Measurements from ENCODE around the gene LUZP2. TPM values are rescaled to one million over a fixed set of nuclear protein-coding genes. Genes with fewer than 3 reads are reported as not detected.

The LUZP2 gene
- polyA plus RNA-seq, 1 donor (not counting 4 experiments of a cell fraction or from before 2014, with no cell fraction given), result 0.08 TPM

GRCh38 chr11:24842308-24842707 is 345.5 kb downstream of the LUZP2 start:
- Histone ChIP-seq H2AFZ (ENCODE audit: control insufficient read depth, low read length) (no peak overlapping the region), H3K9me1 (ENCODE audit: control insufficient read depth, extremely low read depth, insufficient read depth, low read length) (no peaks in the 10 kb centered on the region), H3K4me1 (ENCODE audit: control insufficient read depth, extremely low read depth, insufficient read depth, low read length) (no peaks in the 10 kb centered on the region), H3K27me3 (ENCODE audit: control insufficient read depth, extremely low read depth, insufficient read depth, low read length) (no peaks in the 10 kb centered on the region), H3K36me3 (ENCODE audit: control insufficient read depth in 2 of 2, extremely low read depth in 1 of 2, insufficient read depth in 2 of 2, low read length in 2 of 2) (no peaks in the 10 kb centered on the region), H3K9ac (ENCODE audit: control insufficient read depth, extremely low read depth, insufficient read depth, low read length) (no peak overlapping the region), H3K27ac (ENCODE audit: control insufficient read depth, insufficient read depth, low read length) (no peak overlapping the region), H3K4me3 (ENCODE audit: control insufficient read depth in 2 of 3, extremely low read depth in 1 of 3, insufficient read depth in 2 of 3, low read depth in 1 of 3, low read length in 3 of 3) (no peak overlapping the region), H3K79me2 (ENCODE audit: control insufficient read depth, insufficient read depth, low read length) (no peaks in the 10 kb centered on the region), H3K9me3 (ENCODE audit: control insufficient read depth, low read depth, low read length) (no peaks in the 10 kb centered on the region), H3K4me2 (ENCODE audit: control insufficient read depth, extremely low read depth, insufficient read depth, low read depth, low read length) (no peak overlapping the region), H4K20me1 (ENCODE audit: control insufficient read depth, extremely low read depth, insufficient read depth, low read length) (no peaks in the 10 kb centered on the region)
- FAIRE-seq, result no peak
- dilution Hi-C loops (cut with MboI; ENCODE audit: extremely low pct_ligation_motif_present, low sequenced_read_pairs), result no loop called here
- no peak for TF ChIP-seq EZH2 (IDR thresholded peaks at IDR 0.05; ENCODE audit: low read length)
- DNase-seq (ENCODE audit: low read depth, low spot score), result no peak

GRCh38 chr11:24844406-24844805 is 347.6 kb downstream of the LUZP2 start:
- Histone ChIP-seq H3K27ac (ENCODE audit: control insufficient read depth, insufficient read depth, low read length) (no peak overlapping the region), H2AFZ (ENCODE audit: control insufficient read depth, low read length) (no peak overlapping the region), H3K4me3 (ENCODE audit: control insufficient read depth in 2 of 3, extremely low read depth in 1 of 3, insufficient read depth in 2 of 3, low read depth in 1 of 3, low read length in 3 of 3) (no peak overlapping the region), H3K79me2 (ENCODE audit: control insufficient read depth, insufficient read depth, low read length) (no peaks in the 10 kb centered on the region), H4K20me1 (ENCODE audit: control insufficient read depth, extremely low read depth, insufficient read depth, low read length) (no peaks in the 10 kb centered on the region), H3K4me2 (ENCODE audit: control insufficient read depth, extremely low read depth, insufficient read depth, low read depth, low read length) (no peak overlapping the region), H3K9ac (ENCODE audit: control insufficient read depth, extremely low read depth, insufficient read depth, low read length) (no peak overlapping the region), H3K9me3 (ENCODE audit: control insufficient read depth, low read depth, low read length) (no peaks in the 10 kb centered on the region), H3K27me3 (ENCODE audit: control insufficient read depth, extremely low read depth, insufficient read depth, low read length) (no peaks in the 10 kb centered on the region), H3K4me1 (ENCODE audit: control insufficient read depth, extremely low read depth, insufficient read depth, low read length) (no peaks in the 10 kb centered on the region), H3K9me1 (ENCODE audit: control insufficient read depth, extremely low read depth, insufficient read depth, low read length) (no peaks in the 10 kb centered on the region), H3K36me3 (ENCODE audit: control insufficient read depth in 2 of 2, extremely low read depth in 1 of 2, insufficient read depth in 2 of 2, low read length in 2 of 2) (no peaks in the 10 kb centered on the region)
- dilution Hi-C loops (cut with MboI; ENCODE audit: extremely low pct_ligation_motif_present, low sequenced_read_pairs), result no loop called here
- FAIRE-seq (no peak), DNase-seq (ENCODE audit: low read depth, low spot score) (no peak)
- no peak for TF ChIP-seq CTCF (optimal IDR thresholded peaks at IDR 0.05 in 1 of 3, IDR thresholded peaks at IDR 0.05 in 1 of 3, conservative IDR thresholded peaks at IDR 0.05 in 1 of 3; ENCODE audit: extremely low read depth in 1 of 3, insufficient read depth in 2 of 3, low read length in 3 of 3)
- no peak for TF ChIP-seq EZH2 (IDR thresholded peaks at IDR 0.05; ENCODE audit: low read length)

GRCh38 chr11:24848857-24849256 is 352.0 kb downstream of the LUZP2 start:
- DNase-seq (ENCODE audit: low read depth, low spot score) (no peak), FAIRE-seq (no peak)
- H3K4me2 ChIP-seq (ENCODE audit: control insufficient read depth, extremely low read depth, insufficient read depth, low read depth, low read length), result no peak overlapping the region
- dilution Hi-C loops (cut with MboI; ENCODE audit: extremely low pct_ligation_motif_present, low sequenced_read_pairs), result no loop called here
- H3K36me3 ChIP-seq (ENCODE audit: control insufficient read depth in 2 of 2, extremely low read depth in 1 of 2, insufficient read depth in 2 of 2, low read length in 2 of 2), result no peaks in the 10 kb centered on the region
- no peak overlapping the region for H3K27ac ChIP-seq (ENCODE audit: control insufficient read depth, insufficient read depth, low read length)
- H3K9me1 ChIP-seq (ENCODE audit: control insufficient read depth, extremely low read depth, insufficient read depth, low read length), result no peaks in the 10 kb centered on the region
- H4K20me1 ChIP-seq (ENCODE audit: control insufficient read depth, extremely low read depth, insufficient read depth, low read length), result no peaks in the 10 kb centered on the region
- H3K4me1 ChIP-seq (ENCODE audit: control insufficient read depth, extremely low read depth, insufficient read depth, low read length), result no peaks in the 10 kb centered on the region
- H3K9me3 ChIP-seq (ENCODE audit: control insufficient read depth, low read depth, low read length), result no peaks in the 10 kb centered on the region
- H3K4me3 ChIP-seq (ENCODE audit: control insufficient read depth in 2 of 3, extremely low read depth in 1 of 3, insufficient read depth in 2 of 3, low read depth in 1 of 3, low read length in 3 of 3), result no peak overlapping the region
- H3K9ac ChIP-seq (ENCODE audit: control insufficient read depth, extremely low read depth, insufficient read depth, low read length), result no peak overlapping the region
- no peak overlapping the region for H2AFZ ChIP-seq (ENCODE audit: control insufficient read depth, low read length)
- H3K79me2 ChIP-seq (ENCODE audit: control insufficient read depth, insufficient read depth, low read length), result no peaks in the 10 kb centered on the region
- H3K27me3 ChIP-seq (ENCODE audit: control insufficient read depth, extremely low read depth, insufficient read depth, low read length), result no peaks in the 10 kb centered on the region
- TF ChIP-seq EZH2 (IDR thresholded peaks at IDR 0.05; ENCODE audit: low read length), result no peak
- TF ChIP-seq CTCF (optimal IDR thresholded peaks at IDR 0.05 in 1 of 3, IDR thresholded peaks at IDR 0.05 in 1 of 3, conservative IDR thresholded peaks at IDR 0.05 in 1 of 3; ENCODE audit: extremely low read depth in 1 of 3, insufficient read depth in 2 of 3, low read length in 3 of 3), result no peak
